ENCODE data around the gene FLNB.

Gene FLNB

DNA sequence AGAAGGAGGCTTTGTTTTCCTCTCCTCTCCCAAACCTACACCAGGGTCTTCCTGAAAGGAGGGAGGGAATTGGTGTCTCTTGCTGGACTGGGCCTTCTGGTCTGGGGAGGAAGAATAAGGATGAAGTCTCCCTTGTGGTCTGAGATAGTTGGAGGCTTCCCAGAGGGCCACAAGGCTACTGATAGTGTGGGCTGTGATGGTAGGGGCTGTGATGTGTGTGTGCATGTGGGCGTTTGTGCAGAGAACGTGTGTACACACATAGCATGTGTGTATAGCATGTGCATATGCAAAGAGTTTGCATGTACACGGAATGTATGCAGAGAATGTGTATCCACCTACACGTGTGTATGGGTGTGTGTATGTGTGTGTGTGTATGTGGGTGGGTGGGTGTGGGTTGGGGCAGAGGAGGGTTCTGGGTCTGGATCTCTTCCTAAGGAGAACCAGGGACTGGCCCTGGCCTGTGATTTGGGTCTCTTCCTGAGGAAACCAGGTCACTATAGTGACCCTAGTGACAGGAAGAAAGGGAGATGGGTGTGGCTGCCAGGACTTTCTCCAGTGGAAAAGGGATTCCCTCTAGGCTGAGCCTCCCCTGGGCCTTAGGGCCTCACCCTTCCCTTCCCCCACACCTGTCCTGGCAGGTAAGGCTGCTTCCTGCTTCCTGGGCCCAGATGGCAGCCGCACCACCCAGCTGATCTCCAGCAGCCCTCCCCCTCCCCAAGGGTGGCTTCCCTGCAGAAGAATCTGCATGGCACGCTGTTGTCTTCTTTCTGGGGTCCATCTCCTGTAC lies 1.7 kb downstream of the FLNB start:
- DNase-seq: peak in 1 of 2 experiments; percentile 37
- TF ChIP-seq POLR2A (IDR thresholded peaks at IDR 0.05; ENCODE audit: low read length) (no peak), GATA1 (IDR thresholded peaks at IDR 0.05; ENCODE audit: low read depth, low read length) (no peak)

GRCh38 chr3:58010562-58010961 lies 2.3 kb downstream of the FLNB start:
- TF ChIP-seq POLR2A (IDR thresholded peaks at IDR 0.05; ENCODE audit: low read length): no peak
- TF ChIP-seq GATA1 (IDR thresholded peaks at IDR 0.05; ENCODE audit: low read depth, low read length): no peak
- no peak for DNase-seq

DNA sequence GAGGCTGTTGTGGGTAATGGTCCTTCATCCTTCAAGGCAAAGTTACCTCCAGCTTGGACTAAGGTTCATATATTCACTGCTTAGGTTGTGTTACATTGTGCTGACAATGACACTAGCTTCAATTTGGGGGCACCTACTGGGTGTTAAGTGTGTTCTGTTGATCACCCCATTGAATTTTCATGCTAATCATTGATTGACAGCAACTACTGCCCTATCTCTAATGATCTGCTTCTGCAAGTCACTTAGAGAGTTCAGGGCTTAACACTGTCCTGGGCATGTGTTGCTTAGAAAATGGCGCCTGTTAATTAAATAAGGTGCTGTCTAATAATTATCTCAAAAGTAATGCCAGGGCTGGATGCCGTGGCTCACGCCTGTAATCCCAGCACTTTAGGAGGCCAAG lies 3.4 kb downstream of the FLNB start:
- TF ChIP-seq GATA1 (IDR thresholded peaks at IDR 0.05; ENCODE audit: low read depth, low read length): no peak
- no peak for TF ChIP-seq POLR2A (IDR thresholded peaks at IDR 0.05; ENCODE audit: low read length)
- no peak for DNase-seq

- no peak for DNase-seq
- no peak for TF ChIP-seq POLR2A (IDR thresholded peaks at IDR 0.05; ENCODE audit: low read length)
- no peak for TF ChIP-seq GATA1 (IDR thresholded peaks at IDR 0.05; ENCODE audit: low read depth, low read length)
These were observed 4.1 kb downstream of the FLNB start for GRCh38 chr3:58012302-58012701.

- DNase-seq: no peak
- no peak for TF ChIP-seq POLR2A (IDR thresholded peaks at IDR 0.05; ENCODE audit: low read length)
- no peak for TF ChIP-seq GATA1 (IDR thresholded peaks at IDR 0.05; ENCODE audit: low read depth, low read length)
These were observed 4.9 kb downstream of the FLNB start for GRCh38 chr3:58013099-58013498.

DNA sequence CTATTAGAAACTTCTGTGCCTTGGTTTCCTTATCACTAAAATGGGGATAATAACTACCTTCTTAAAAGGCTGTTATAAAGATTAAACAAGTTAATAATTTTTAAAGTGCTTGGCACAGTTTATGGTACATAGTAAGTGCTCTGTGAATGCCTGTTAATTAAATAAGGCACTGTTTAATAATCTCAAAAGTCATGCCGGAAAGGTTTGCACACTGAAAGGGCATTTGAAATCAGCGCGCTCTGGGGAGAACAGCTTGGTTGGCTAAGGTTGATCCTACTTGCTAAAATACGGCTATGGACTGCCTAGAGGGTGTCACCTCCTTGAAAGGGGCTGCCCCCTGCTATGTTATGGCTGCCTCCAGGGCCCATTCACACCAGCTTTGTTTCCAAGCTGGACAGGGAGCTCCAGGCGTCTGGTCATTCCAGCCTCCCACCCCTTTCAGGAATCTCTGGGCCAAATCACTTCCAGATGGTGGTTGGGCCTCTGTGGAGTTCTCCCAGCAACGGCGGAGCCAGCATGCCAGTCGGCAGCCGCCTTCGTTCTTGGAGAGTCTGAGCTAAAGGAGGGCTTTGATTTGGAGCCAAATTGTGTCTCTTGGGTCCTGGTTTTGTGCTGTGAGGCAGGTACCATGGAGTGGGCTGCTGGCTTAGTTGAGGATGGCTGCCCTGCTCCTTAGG lies 5.9 kb downstream of the FLNB start:
- TF ChIP-seq GATA1 (IDR thresholded peaks at IDR 0.05; ENCODE audit: low read depth, low read length) (no peak), POLR2A (IDR thresholded peaks at IDR 0.05; ENCODE audit: low read length) (no peak)
- DNase-seq: no peak

- TF ChIP-seq GATA1 (IDR thresholded peaks at IDR 0.05; ENCODE audit: low read depth, low read length) (no peak), POLR2A (IDR thresholded peaks at IDR 0.05; ENCODE audit: low read length) (no peak)
- DNase-seq: no peak
These were observed 7.3 kb downstream of the FLNB start for GRCh38 chr3:58015520-58015915.

DNA sequence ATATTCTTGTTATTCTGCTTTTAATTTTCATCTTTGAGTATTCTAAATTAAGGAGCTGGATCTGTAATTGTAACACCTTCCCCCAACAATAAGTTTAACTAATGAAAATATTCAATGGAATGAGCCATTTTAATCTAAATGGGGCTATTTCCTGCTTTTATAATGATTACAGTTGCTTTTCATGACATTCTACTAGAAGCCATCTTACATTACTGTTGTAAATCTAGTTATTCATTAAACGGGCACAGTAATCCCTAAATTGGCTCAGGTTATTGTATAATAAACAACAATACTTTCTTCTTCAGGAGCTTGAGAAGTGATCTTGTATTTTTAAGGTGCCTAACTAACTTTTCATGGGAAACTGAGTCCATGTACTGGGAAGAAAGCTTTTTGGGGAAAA lies 8.5 kb downstream of the FLNB start:
- DNase-seq: no peak
- no peak for TF ChIP-seq POLR2A (IDR thresholded peaks at IDR 0.05; ENCODE audit: low read length)
- no peak for TF ChIP-seq GATA1 (IDR thresholded peaks at IDR 0.05; ENCODE audit: low read depth, low read length)

- TF ChIP-seq GATA1 (IDR thresholded peaks at IDR 0.05; ENCODE audit: low read depth, low read length): no peak
- TF ChIP-seq POLR2A (IDR thresholded peaks at IDR 0.05; ENCODE audit: low read length): no peak
- no peak for DNase-seq
These were observed 10.9 kb downstream of the FLNB start for GRCh38 chr3:58018892-58019742.

DNA sequence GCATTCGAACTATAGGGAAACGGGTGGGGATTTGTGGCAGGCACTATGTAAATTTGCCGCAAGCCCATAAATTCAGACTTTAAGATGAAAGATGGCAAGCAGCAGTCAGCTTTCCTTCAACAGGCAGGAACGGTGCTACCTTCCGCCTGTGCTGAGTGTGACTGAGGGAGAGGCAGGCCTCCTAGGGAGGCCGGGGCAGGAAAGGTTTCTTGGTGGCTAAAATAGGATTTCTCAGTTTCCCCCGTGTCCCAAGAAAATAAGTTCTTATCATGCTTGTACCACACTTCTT lies 12.5 kb downstream of the FLNB start:
- no peak for TF ChIP-seq POLR2A (IDR thresholded peaks at IDR 0.05; ENCODE audit: low read length)
- no peak for DNase-seq

DNA sequence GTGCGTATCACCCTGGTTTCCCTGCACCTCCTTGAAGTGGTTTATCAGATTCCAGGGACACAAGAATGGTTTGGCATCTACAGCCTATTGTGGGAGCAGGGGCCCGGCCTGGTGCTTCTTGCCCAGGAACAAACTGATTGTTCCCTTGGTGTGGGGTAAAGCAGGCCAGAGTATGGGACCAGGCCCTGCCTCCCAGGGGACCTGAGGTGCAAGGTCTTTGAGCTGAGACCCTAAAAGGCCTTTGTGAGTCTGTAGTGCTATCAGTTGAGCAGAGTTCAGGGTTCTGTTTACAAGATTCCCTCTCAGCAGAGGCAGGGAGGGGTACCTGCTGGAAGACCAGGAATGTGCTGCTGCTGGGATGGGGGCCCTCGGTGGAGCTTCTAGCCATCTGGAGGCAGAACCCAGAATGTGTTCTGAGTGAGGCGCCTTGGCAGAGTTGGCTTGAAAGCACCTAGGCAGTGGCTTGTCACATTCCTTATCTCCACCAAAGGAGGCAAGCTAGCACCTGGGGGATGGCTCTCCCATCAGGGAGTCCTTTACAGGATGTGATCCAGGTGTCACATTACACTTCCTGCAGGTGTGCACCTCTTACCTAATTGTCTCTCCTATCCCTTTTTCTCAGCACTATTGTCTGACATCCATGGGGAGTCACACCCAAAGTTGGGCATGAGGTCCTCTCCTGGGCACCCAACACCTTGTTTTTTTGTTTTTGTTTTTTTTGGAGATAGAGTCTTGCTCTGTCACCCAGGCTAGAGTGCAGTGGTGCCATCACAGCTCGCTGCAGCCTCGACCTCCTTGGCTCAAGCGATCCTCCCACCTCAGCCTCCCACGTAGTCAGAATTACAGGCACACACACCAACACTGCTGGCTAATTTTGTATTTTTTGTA lies 13.1 kb downstream of the FLNB start:
- no peak for TF ChIP-seq POLR2A (IDR thresholded peaks at IDR 0.05; ENCODE audit: low read length)
- TF ChIP-seq GATA1 (IDR thresholded peaks at IDR 0.05; ENCODE audit: low read depth, low read length): no peak
- no peak for DNase-seq

GRCh38 chr3:58021962-58022361 lies 13.7 kb downstream of the FLNB start:
- no peak for DNase-seq
- TF ChIP-seq GATA1 (IDR thresholded peaks at IDR 0.05; ENCODE audit: low read depth, low read length) (no peak), POLR2A (IDR thresholded peaks at IDR 0.05; ENCODE audit: low read length) (no peak)

GRCh38 chr3:58022490-58022889 lies 14.3 kb downstream of the FLNB start:
- no peak for DNase-seq
- TF ChIP-seq GATA1 (IDR thresholded peaks at IDR 0.05; ENCODE audit: low read depth, low read length) (no peak), POLR2A (IDR thresholded peaks at IDR 0.05; ENCODE audit: low read length) (no peak)
